Activated T-helper 9 cell treated with anti-CD3 and anti-CD28 coated beads, Interleukin-2, amount 50 U/mL, for 16 hours (primary cell): ENCODE measurements around the gene PDE3B.
"Not testable (repeated sequence)": the region's sequence is repeated elsewhere in the genome, so short reads cannot be mapped to it uniquely, and the experiment has no call there.

ENCODE experiments used
- DNase-seq: peaks from one replicate; pipeline ENCODE4 v3.0.0-alpha.2; 2020; ENCODE audit warnings: low read depth

The PDE3B gene

GRCh38 chr11:14818779-14819178 is 175.2 kb downstream of the PDE3B start:
- DNase-seq = no peak

- DNase-seq = no peak
Measured at GRCh38 chr11:14819596-14819995, 176.0 kb downstream of the PDE3B start.

- DNase-seq = no peak
Measured at GRCh38 chr11:14821031-14821430, 177.4 kb downstream of the PDE3B start.

GRCh38 chr11:14826600-14826999 is 183.0 kb downstream of the PDE3B start:
- DNase-seq = no peak

GRCh38 chr11:14835496-14836492 is 192.2 kb downstream of the PDE3B start:
- no peak for DNase-seq

GRCh38 chr11:14842002-14842401 is 198.4 kb downstream of the PDE3B start:
- no peak for DNase-seq

- no peak for DNase-seq
Measured at GRCh38 chr11:14852571-14853177, 209.1 kb downstream of the PDE3B start.

GRCh38 chr11:14854057-14854456 is 210.5 kb downstream of the PDE3B start:
- DNase-seq = no peak

- no peak for DNase-seq
Measured at GRCh38 chr11:14855890-14856289, 212.3 kb downstream of the PDE3B start.

GRCh38 chr11:14857621-14858020 is 214.0 kb downstream of the PDE3B start:
- no peak for DNase-seq

- DNase-seq = no peak
Measured at GRCh38 chr11:14858404-14858803, 214.8 kb downstream of the PDE3B start.

- DNase-seq = no peak
Measured at GRCh38 chr11:14860511-14860910, 216.9 kb downstream of the PDE3B start.

- no peak for DNase-seq
Measured at GRCh38 chr11:14861680-14862079, 218.1 kb downstream of the PDE3B start.

- not testable (repeated sequence) for DNase-seq
Measured at GRCh38 chr11:14863775-14864174, 220.2 kb downstream of the PDE3B start.

- no peak for DNase-seq
Measured at GRCh38 chr11:14872032-14872431, 228.4 kb downstream of the PDE3B start.

- no peak for DNase-seq
Measured at GRCh38 chr11:14873632-14874031, 230.0 kb downstream of the PDE3B start.

- no peak for DNase-seq
Measured at GRCh38 chr11:14875163-14875562, 231.6 kb downstream of the PDE3B start.

- DNase-seq = no peak
Measured at GRCh38 chr11:14881576-14882193, 238.1 kb downstream of the PDE3B start.

GRCh38 chr11:14882196-14882595 is 238.6 kb downstream of the PDE3B start:
- no peak for DNase-seq

- not testable (repeated sequence) for DNase-seq
Measured at GRCh38 chr11:14883683-14884082, 240.1 kb downstream of the PDE3B start.

- no peak for DNase-seq
Measured at GRCh38 chr11:14884667-14885273, 241.2 kb downstream of the PDE3B start.

- DNase-seq = no peak
Measured at GRCh38 chr11:14886513-14886912, 242.9 kb downstream of the PDE3B start.
